Gastrocnemius medialis (tissue), 4 donors: ENCODE data around the gene NHERF1.

Experiments used
- CTCF ChIP-seq, 5 experiments: fragments of 450-650 bp in 3 of 5; fragments of 200-600 bp in 2 of 5; sonication (generic) in 2 of 5; IDR thresholded peaks in 4 of 5; conservative IDR thresholded peaks in 1 of 5; 1 replicate in 4 of 5; 2 replicates in 1 of 5; pipeline ENCODE4 v1.5.1; 2016 to 2019; ENCODE audit warnings: antibody characterized with exemption in 5 of 5, mild to moderate bottlenecking in 3 of 5, moderate library complexity in 3 of 5
- POLR2A ChIP-seq, 2 donors: fragments of 450-650 bp; IDR thresholded peaks; one replicate each; pipeline ENCODE4 v1.6.1; 2017; ENCODE audit warnings: antibody characterized with exemption in 2 of 2, mild to moderate bottlenecking in 2 of 2, moderate library complexity in 2 of 2

GRCh38 chr17:74739227-74739831, 9.1 kb upstream of the NHERF1 start:
- TF ChIP-seq CTCF (IDR thresholded peaks at IDR 0.05 in 4 of 5, conservative IDR thresholded peaks at IDR 0.05 in 1 of 5): no peak
- no peak for TF ChIP-seq POLR2A (IDR thresholded peaks at IDR 0.05)
